ENCODE results near the gene LGR6.

DNA sequence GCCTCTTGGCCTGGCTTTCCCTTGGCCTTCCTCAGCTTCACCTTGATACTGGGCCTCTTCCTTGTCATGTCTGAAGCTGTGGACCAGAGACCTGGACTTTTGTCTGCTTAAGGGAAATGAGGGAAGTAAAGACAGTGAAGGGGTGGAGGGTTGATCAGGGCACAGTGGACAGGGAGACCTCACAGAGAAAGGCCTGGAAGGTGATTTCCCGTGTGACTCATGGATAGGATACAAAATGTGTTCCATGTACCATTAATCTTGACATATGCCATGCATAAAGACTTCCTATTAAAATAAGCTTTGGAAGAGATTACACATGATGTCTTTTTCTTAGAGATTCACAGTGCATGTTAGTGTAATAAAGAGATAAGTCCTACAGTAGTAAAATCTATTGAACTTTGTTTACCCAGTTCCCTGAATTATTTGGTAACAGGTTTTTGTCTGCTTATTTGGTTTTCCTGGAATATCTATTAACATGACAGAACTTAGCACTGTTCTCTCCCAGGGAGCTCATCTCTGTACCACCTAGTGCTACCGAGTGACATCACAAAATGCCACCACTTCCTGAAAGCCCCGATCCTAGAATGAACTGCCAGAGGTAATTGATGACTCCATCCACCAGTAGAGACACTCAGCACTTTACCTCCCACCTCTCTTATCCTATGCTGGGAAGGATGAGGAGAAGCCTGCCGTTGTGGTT lies 125.9 kb downstream of the LGR6 start:
- TF ChIP-seq, protein P1, sequence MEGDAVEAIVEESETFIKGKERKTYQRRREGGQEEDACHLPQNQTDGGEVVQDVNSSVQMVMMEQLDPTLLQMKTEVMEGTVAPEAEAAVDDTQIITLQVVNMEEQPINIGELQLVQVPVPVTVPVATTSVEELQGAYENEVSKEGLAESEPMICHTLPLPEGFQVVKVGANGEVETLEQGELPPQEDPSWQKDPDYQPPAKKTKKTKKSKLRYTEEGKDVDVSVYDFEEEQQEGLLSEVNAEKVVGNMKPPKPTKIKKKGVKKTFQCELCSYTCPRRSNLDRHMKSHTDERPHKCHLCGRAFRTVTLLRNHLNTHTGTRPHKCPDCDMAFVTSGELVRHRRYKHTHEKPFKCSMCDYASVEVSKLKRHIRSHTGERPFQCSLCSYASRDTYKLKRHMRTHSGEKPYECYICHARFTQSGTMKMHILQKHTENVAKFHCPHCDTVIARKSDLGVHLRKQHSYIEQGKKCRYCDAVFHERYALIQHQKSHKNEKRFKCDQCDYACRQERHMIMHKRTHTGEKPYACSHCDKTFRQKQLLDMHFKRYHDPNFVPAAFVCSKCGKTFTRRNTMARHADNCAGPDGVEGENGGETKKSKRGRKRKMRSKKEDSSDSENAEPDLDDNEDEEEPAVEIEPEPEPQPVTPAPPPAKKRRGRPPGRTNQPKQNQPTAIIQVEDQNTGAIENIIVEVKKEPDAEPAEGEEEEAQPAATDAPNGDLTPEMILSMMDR (IDR thresholded peaks at IDR 0.05; ENCODE audit: low read length): no peak
- TF ChIP-seq EZH2 (IDR thresholded peaks at IDR 0.05; ENCODE audit: borderline replicate concordance, low read length): no peak

Data from OCI-LY1 (cell line).